Gastrocnemius medialis (tissue), 4 donors: ENCODE data around the gene SFXN3.

Source experiments
- POLR2A ChIP-seq, 2 donors: fragments of 450-650 bp; IDR thresholded peaks; one replicate each; pipeline ENCODE4 v1.6.1; 2017; ENCODE audit warnings: antibody characterized with exemption in 2 of 2, mild to moderate bottlenecking in 2 of 2, moderate library complexity in 2 of 2
- TF ChIP-seq, protein P1 (sequence below), 5 experiments: fragments of 450-650 bp in 3 of 5; fragments of 200-600 bp in 2 of 5; sonication (generic) in 2 of 5; IDR thresholded peaks in 4 of 5; conservative IDR thresholded peaks in 1 of 5; 1 replicate in 4 of 5; 2 replicates in 1 of 5; pipeline ENCODE4 v1.5.1; 2016 to 2019; ENCODE audit warnings: antibody characterized with exemption in 5 of 5, mild to moderate bottlenecking in 3 of 5, moderate library complexity in 3 of 5

DNA sequence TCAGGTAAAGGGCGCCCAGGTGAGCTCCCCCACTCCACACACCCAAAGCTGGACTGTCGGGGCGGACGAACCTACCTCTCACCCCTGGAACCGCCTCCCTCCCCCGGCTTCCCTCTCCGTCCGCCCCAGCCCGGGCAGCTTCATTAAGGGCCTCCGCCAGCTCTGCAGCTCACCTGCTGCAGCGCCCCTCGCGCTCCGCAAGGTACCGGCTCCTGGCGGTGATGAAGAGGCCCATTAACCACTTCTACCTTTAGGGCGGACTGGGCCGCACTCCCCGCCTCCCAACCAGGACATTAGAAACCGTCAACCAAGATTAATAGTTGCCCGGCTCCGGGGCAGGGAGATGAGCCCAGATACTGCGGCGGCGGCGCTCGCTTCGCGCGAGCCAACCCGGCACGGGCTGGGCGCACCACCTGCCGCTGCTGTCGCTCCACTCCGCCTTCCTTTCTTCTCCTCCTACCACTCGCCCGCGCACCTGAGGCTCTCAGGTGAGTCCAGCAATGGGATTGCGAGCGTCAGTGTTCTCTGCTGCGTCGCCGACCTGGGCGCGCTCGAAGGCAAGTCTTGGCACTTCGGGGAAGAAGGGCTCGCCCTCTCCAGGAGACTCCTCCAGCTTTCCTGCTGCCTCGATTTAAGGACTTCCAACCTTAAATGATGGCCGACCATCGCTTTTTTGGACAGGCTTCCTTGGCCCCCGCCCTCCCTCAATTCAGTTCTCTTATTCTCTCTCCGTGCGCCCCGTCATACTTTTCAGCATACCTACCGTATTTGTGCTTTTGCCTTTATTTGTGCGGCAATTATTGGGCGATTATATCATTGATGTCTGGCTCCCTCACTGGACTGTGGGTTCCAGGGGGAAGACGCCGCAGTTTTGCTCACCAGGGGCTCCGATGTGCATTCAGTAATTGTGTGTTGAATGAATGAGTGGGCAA lies 17.2 kb downstream of the SFXN3 start:
- no peak for TF ChIP-seq POLR2A (IDR thresholded peaks at IDR 0.05)
- TF ChIP-seq, protein P1, sequence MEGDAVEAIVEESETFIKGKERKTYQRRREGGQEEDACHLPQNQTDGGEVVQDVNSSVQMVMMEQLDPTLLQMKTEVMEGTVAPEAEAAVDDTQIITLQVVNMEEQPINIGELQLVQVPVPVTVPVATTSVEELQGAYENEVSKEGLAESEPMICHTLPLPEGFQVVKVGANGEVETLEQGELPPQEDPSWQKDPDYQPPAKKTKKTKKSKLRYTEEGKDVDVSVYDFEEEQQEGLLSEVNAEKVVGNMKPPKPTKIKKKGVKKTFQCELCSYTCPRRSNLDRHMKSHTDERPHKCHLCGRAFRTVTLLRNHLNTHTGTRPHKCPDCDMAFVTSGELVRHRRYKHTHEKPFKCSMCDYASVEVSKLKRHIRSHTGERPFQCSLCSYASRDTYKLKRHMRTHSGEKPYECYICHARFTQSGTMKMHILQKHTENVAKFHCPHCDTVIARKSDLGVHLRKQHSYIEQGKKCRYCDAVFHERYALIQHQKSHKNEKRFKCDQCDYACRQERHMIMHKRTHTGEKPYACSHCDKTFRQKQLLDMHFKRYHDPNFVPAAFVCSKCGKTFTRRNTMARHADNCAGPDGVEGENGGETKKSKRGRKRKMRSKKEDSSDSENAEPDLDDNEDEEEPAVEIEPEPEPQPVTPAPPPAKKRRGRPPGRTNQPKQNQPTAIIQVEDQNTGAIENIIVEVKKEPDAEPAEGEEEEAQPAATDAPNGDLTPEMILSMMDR (IDR thresholded peaks at IDR 0.05 in 4 of 5, conservative IDR thresholded peaks at IDR 0.05 in 1 of 5) = no peak
